Measurements from ENCODE around the gene ASB2.

The ASB2 gene

GRCh38 chr14:94010625-94011024, 34.3 kb upstream of the ASB2 start:
- no peak for TF ChIP-seq CTCF (conservative IDR thresholded peaks at IDR 0.05; ENCODE audit: low read depth, low read length)
- DNase-seq (ENCODE audit: low read depth): no peak
- H3K4me3 ChIP-seq (ENCODE audit: low read depth, low read length): no peak overlapping the region

- peak; percentile 75 for DNase-seq (ENCODE audit: low read depth)
- no peak for TF ChIP-seq CTCF (conservative IDR thresholded peaks at IDR 0.05; ENCODE audit: low read depth, low read length)
- H3K4me3 ChIP-seq (ENCODE audit: low read depth, low read length): no peak overlapping the region
Observed at GRCh38 chr14:94009767-94010166, 33.4 kb upstream of the ASB2 start.

GRCh38 chr14:94008234-94008633, 31.9 kb upstream of the ASB2 start:
- TF ChIP-seq CTCF (conservative IDR thresholded peaks at IDR 0.05; ENCODE audit: low read depth, low read length): no peak
- H3K4me3 ChIP-seq (ENCODE audit: low read depth, low read length): no peak overlapping the region
- DNase-seq (ENCODE audit: low read depth): no peak

GRCh38 chr14:94005324-94006073, 29.1 kb upstream of the ASB2 start:
- peak; percentile 62 for TF ChIP-seq CTCF (conservative IDR thresholded peaks at IDR 0.05; ENCODE audit: low read depth, low read length)
- DNase-seq (ENCODE audit: low read depth): peak; percentile 27
- no peak overlapping the region for H3K4me3 ChIP-seq (ENCODE audit: low read depth, low read length)

- no peak overlapping the region for H3K4me3 ChIP-seq (ENCODE audit: low read depth, low read length)
- TF ChIP-seq CTCF (conservative IDR thresholded peaks at IDR 0.05; ENCODE audit: low read depth, low read length): no peak
- DNase-seq (ENCODE audit: low read depth): no peak
Observed at GRCh38 chr14:94004015-94004414, 27.6 kb upstream of the ASB2 start.

- no peak for DNase-seq (ENCODE audit: low read depth)
- H3K4me3 ChIP-seq (ENCODE audit: low read depth, low read length): no peak overlapping the region
- TF ChIP-seq CTCF (conservative IDR thresholded peaks at IDR 0.05; ENCODE audit: low read depth, low read length): no peak
Observed at GRCh38 chr14:94003397-94003796, 27.0 kb upstream of the ASB2 start.

Data from choroid plexus epithelial cell (primary cell).